DOHH2 (cell line): ENCODE measurements around the gene SPATC1L.

ENCODE experiments used
- H3F3A ChIP-seq: fragments of 200-600 bp; sonication (generic), shearing (Covaris generic); 2 replicates; pipeline ENCODE4 v1.6.0; 2016; ENCODE audit warnings: antibody characterized with exemption, mild to moderate bottlenecking; ENCODE audit not compliant: control insufficient read depth, insufficient read depth
- H3K27ac ChIP-seq: fragments of 200-600 bp; sonication (generic); 2 replicates; pipeline ENCODE4 v1.5.1; 2014; ENCODE audit warnings: low read depth, mild to moderate bottlenecking, low read length, moderate library complexity
- H3K27me3 ChIP-seq: fragments of 200-600 bp; sonication (generic); 2 replicates; pipeline ENCODE4 v1.6.1; 2014; ENCODE audit warnings: mild to moderate bottlenecking, low read length, mixed read lengths; ENCODE audit not compliant: control insufficient read depth
- H3K36me3 ChIP-seq: fragments of 200-600 bp; sonication (generic); 2 replicates; pipeline ENCODE4 v1.6.1; 2014; ENCODE audit warnings: mild to moderate bottlenecking, low read length, moderate library complexity, mixed read lengths; ENCODE audit not compliant: control insufficient read depth
- H3K4me1 ChIP-seq: fragments of 200-600 bp; sonication (generic); 2 replicates; pipeline ENCODE4 v1.6.1; 2014; ENCODE audit warnings: mild to moderate bottlenecking, low read length, mixed read lengths; ENCODE audit not compliant: control insufficient read depth
- H3K4me2 ChIP-seq: fragments of 200-600 bp; sonication (generic); 2 replicates; pipeline ENCODE4 v1.6.0; 2014; ENCODE audit warnings: mild to moderate bottlenecking, low read length, moderate library complexity
- H3K4me3 ChIP-seq: fragments of 200-600 bp; sonication (generic); 2 replicates; pipeline ENCODE4 v1.5.1; 2014; ENCODE audit warnings: mild to moderate bottlenecking, low read length, mixed read lengths
- H3K79me2 ChIP-seq: fragments of 200-600 bp; sonication (generic); 2 replicates; pipeline ENCODE4 v1.6.1; 2014; ENCODE audit warnings: mild to moderate bottlenecking, low read length, mixed read lengths; ENCODE audit not compliant: control insufficient read depth
- H3K9me2 ChIP-seq: fragments of 200-600 bp; sonication (generic); replicated peaks from 2 replicates; pipeline ENCODE4 v1.6.1; 2014; ENCODE audit warnings: mild to moderate bottlenecking, low read length, mixed read lengths; ENCODE audit not compliant: control insufficient read depth
- H3K9me3 ChIP-seq: fragments of 200-600 bp; sonication (generic); 2 replicates; pipeline ENCODE4 v1.6.1; 2014; ENCODE audit warnings: antibody characterized with exemption, low read length, mixed read lengths; ENCODE audit not compliant: control insufficient read depth, insufficient read depth
- H4K20me1 ChIP-seq: fragments of 200-600 bp; sonication (generic); 2 replicates; pipeline ENCODE4 v1.6.0; 2014; ENCODE audit warnings: low read depth, mild to moderate bottlenecking, antibody characterized with exemption, low read length, moderate library complexity; ENCODE audit not compliant: control insufficient read depth, insufficient read depth
- EZH2phosphoT487 ChIP-seq: fragments of 200-600 bp; sonication (generic); IDR thresholded peaks from 2 replicates; pipeline ENCODE4 v1.6.1; 2017; ENCODE audit warnings: borderline replicate concordance, mild to moderate bottlenecking, antibody characterized with exemption, low read length, moderate library complexity, mixed read lengths
- TF ChIP-seq, protein P1 (sequence below): fragments of 200-600 bp; sonication (generic); IDR thresholded peaks from one replicate; pipeline ENCODE4 v1.5.1; 2014; ENCODE audit warnings: antibody characterized with exemption, mild to moderate bottlenecking, low read depth, low read length; ENCODE audit not compliant: poor library complexity, severe bottlenecking

The SPATC1L gene

GRCh38 chr21:46228345-46229051 is 44.2 kb upstream of the SPATC1L start, which contains the start of gene LSS:
LSS (minus strand) TSS chr21:46228774; CDS start chr21:46228745, 29 bp downstream.
- Histone ChIP-seq H3F3A (0 out of 2 replicates have a peak, but pooled peaks cover 3% of the 10 kb centered on the region), H3K27ac (peak within 1 kb of the TSS; percentile 55), H3K79me2 (peaks cover 85% of the 10 kb centered on the region), H3K9me2 (no peaks in the 10 kb centered on the region), H3K27me3 (no peaks in the 10 kb centered on the region), H3K4me2 (peak within 1 kb of the TSS; percentile 93), H3K36me3 (peaks cover 76% of the 10 kb centered on the region), H3K9me3 (no peaks in the 10 kb centered on the region), H3K4me3 (peak within 1 kb of the TSS; percentile 84), H3K4me1 (peaks cover 37% of the 10 kb centered on the region), H4K20me1 (peaks cover 9% of the 10 kb centered on the region)
- TF ChIP-seq, protein P1, sequence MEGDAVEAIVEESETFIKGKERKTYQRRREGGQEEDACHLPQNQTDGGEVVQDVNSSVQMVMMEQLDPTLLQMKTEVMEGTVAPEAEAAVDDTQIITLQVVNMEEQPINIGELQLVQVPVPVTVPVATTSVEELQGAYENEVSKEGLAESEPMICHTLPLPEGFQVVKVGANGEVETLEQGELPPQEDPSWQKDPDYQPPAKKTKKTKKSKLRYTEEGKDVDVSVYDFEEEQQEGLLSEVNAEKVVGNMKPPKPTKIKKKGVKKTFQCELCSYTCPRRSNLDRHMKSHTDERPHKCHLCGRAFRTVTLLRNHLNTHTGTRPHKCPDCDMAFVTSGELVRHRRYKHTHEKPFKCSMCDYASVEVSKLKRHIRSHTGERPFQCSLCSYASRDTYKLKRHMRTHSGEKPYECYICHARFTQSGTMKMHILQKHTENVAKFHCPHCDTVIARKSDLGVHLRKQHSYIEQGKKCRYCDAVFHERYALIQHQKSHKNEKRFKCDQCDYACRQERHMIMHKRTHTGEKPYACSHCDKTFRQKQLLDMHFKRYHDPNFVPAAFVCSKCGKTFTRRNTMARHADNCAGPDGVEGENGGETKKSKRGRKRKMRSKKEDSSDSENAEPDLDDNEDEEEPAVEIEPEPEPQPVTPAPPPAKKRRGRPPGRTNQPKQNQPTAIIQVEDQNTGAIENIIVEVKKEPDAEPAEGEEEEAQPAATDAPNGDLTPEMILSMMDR: no peak
- no peak for TF ChIP-seq EZH2phosphoT487

DNA sequence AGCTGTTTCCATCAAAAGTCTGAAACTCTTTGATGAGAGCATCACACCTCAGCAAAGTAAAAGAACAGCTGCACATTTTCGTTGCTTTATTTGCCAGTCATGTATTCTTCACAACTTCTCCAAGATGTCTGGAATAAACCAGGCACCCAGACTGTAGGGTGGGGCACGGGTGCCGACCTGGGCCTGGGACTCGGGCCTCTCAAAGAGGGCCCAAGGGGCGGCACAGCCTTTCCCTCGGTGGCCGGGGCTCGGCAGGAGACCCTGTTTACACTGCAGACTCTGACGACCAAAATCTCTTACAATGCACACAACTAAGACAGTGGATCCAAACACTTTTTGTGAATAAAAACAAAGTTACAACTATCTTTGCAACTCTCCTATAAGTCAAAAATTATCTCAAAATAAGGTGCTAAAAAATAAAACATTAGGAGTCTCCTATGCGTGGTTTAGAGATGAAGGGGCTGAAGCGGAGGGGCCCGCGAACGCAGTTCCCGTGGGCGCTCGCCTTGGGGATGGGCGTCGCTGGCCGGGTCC is 43.6 kb upstream of the SPATC1L start:
- Histone ChIP-seq H3F3A (0 out of 2 replicates have a peak, but pooled peaks cover 3% of the 10 kb centered on the region), H3K4me3 (peak overlapping the region; percentile 79), H3K79me2 (peaks cover 87% of the 10 kb centered on the region), H3K9me2 (no peaks in the 10 kb centered on the region), H3K27me3 (no peaks in the 10 kb centered on the region), H3K4me1 (peaks cover 37% of the 10 kb centered on the region), H3K27ac (peak overlapping the region; percentile 51), H3K4me2 (peak overlapping the region; percentile 70), H3K9me3 (no peaks in the 10 kb centered on the region), H4K20me1 (peaks cover 10% of the 10 kb centered on the region), H3K36me3 (peaks cover 74% of the 10 kb centered on the region)
- TF ChIP-seq, protein P1: no peak
- TF ChIP-seq EZH2phosphoT487: no peak

DNA sequence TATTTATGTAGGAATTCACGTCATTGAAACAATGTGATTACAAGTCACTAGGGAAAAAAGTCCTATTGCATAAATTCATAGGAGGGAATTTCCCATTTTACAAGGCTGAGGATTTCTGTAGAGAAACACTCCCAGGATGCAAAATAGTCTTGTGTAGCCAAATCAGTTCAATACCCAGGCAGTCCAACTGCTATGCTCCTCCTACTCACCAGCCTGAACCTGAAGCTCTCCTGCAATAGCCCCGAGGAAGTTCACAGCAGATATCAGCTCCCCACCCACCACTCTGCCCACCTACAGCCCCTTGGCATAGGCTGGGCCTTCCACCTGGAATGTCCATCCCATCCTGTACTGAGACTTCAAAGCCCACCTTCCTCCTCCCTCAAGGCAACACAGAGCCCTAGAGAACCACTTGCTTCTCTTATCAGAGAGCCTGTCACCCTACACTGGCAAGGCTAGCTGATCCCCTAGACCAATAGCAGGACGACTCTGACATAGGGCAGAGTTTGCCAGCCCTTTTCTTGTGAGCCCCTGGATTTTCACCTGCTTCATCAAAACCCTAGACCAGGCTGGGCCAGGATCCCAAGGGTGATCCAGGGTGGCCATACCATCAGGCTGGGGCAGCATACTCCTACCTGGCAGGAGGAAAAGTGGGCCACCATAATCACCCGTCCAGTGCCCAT is 42.8 kb upstream of the SPATC1L start:
- peak overlapping the region; percentile 51 for H3K27ac ChIP-seq
- H3K4me3 ChIP-seq: peak overlapping the region; percentile 79
- no peak for TF ChIP-seq EZH2phosphoT487
- TF ChIP-seq, protein P1: no peak
- peaks cover 92% of the 10 kb centered on the region for H3K79me2 ChIP-seq
- peak overlapping the region; percentile 70 for H3K4me2 ChIP-seq
- 0 out of 2 replicates have a peak, but pooled peaks cover 3% of the 10 kb centered on the region for H3F3A ChIP-seq
- H3K9me3 ChIP-seq: no peaks in the 10 kb centered on the region
- peaks cover 37% of the 10 kb centered on the region for H3K4me1 ChIP-seq
- no peaks in the 10 kb centered on the region for H3K9me2 ChIP-seq
- H4K20me1 ChIP-seq: peaks cover 14% of the 10 kb centered on the region
- H3K27me3 ChIP-seq: no peaks in the 10 kb centered on the region
- peaks cover 74% of the 10 kb centered on the region for H3K36me3 ChIP-seq
